B cell (primary cell): ENCODE results near the gene PRSS56. TPM values are rescaled to one million over a fixed set of nuclear protein-coding genes. Genes with fewer than 3 reads are reported as not detected.

Experiments
- ATAC-seq: fragments of 200-7000 bp; cut with Tn5 transposase; one replicate; pipeline ENCODE4 v1.10.0; 2021; ENCODE audit warnings: low read depth, mild to moderate bottlenecking, moderate number of reproducible peaks, moderate library complexity
- CTCF ChIA-PET: fragments of 350-600 bp; sonication (Branson Sonifier 250); formaldehyde crosslinking; loops from one replicate; lab custom pipeline; 2021; ENCODE audit warnings: antibody characterized with exemption, inconsistent platforms; lab: Charles Lee
- POLR2A ChIA-PET: fragments of 350-600 bp; sonication (Branson Sonifier 250); formaldehyde crosslinking; loops from one replicate; lab custom pipeline; 2021; ENCODE audit warnings: antibody characterized with exemption; lab: Charles Lee
- DNase-seq: peaks from one replicate; pipeline ENCODE4 v3.0.0; 2013
- H2AFZ ChIP-seq: 2 replicates; pipeline ENCODE4 v1.6.1; 2012; ENCODE audit warnings: mild to moderate bottlenecking, low read depth, low read length; ENCODE audit not compliant: insufficient read depth, poor library complexity, severe bottlenecking
- H3K27ac ChIP-seq, 2 donors: 1 replicate in 1 of 2; 2 replicates in 1 of 2; pipeline ENCODE4 v1.5.1; 2012 to 2013; ENCODE audit warnings: low read length in 2 of 2, mild to moderate bottlenecking in 2 of 2, moderate library complexity in 1 of 2
- H3K27me3 ChIP-seq, 4 experiments: fragments of 200-600 bp in 1 of 4; sonication (generic) in 1 of 4; replicated peaks in 1 of 4; 1 replicate in 2 of 4; 2 replicates in 2 of 4; pipeline versions ENCODE4 v1.6.1 to v1.7.0; 2013 to 2016; ENCODE audit warnings: low read length in 3 of 4, mild to moderate bottlenecking in 2 of 4, mixed read lengths in 1 of 4, moderate library complexity in 1 of 4; ENCODE audit not compliant: insufficient read depth in 4 of 4, control insufficient read depth in 3 of 4; ENCODE audit errors: control extremely low read depth in 1 of 4
- H3K36me3 ChIP-seq, 2 experiments: replicated peaks in 1 of 2; 1 replicate in 1 of 2; 2 replicates in 1 of 2; pipeline versions ENCODE4 v1.6.1 to v1.7.1; 2013; ENCODE audit warnings: low read length in 1 of 2; ENCODE audit not compliant: insufficient read depth in 2 of 2, control insufficient read depth in 1 of 2; ENCODE audit errors: control extremely low read depth in 1 of 2, extremely low read depth in 1 of 2
- H3K4me1 ChIP-seq, 2 donors: fragments of 200-600 bp in 1 of 2; sonication (generic) in 1 of 2; 1 replicate in 1 of 2; 2 replicates in 1 of 2; pipeline versions ENCODE4 v1.5.1 to v1.6.1; 2013 to 2017; ENCODE audit warnings: low read length in 2 of 2; ENCODE audit not compliant: control insufficient read depth in 2 of 2, insufficient read depth in 2 of 2
- H3K4me2 ChIP-seq: replicated peaks from 2 replicates; pipeline ENCODE3; 2012; ENCODE audit warnings: mild to moderate bottlenecking, low read depth, low read length; ENCODE audit not compliant: poor library complexity, severe bottlenecking
- H3K4me3 ChIP-seq, 5 experiments: fragments of 200-600 bp in 1 of 5; sonication (generic) in 1 of 5; 1 replicate in 3 of 5; 2 replicates in 2 of 5; pipeline versions ENCODE4 v1.5.1 to v1.7.0; 2011 to 2016; ENCODE audit warnings: low read length in 4 of 5, mild to moderate bottlenecking in 4 of 5, low read depth in 2 of 5, control low read depth in 1 of 5, moderate library complexity in 1 of 5; ENCODE audit not compliant: insufficient read depth in 1 of 5; ENCODE audit errors: control extremely low read depth in 1 of 5, extremely low read depth in 1 of 5
- H3K79me2 ChIP-seq: fragments of 200-600 bp; sonication (generic); one replicate; pipeline ENCODE4 v1.6.0; 2016; ENCODE audit warnings: low read length; ENCODE audit not compliant: control insufficient read depth, insufficient read depth
- H3K9ac ChIP-seq: fragments of 200-600 bp; sonication (generic); 2 replicates; pipeline ENCODE4 v1.6.1; 2017; ENCODE audit warnings: mild to moderate bottlenecking, low read length, moderate library complexity
- H3K9me3 ChIP-seq, 3 donors: one replicate each; pipeline versions ENCODE4 v1.6.1 to v1.7.1; 2013; ENCODE audit warnings: low read length in 2 of 3; ENCODE audit not compliant: control insufficient read depth in 2 of 3, insufficient read depth in 1 of 3; ENCODE audit errors: control extremely low read depth in 1 of 3
- H4K20me1 ChIP-seq: 2 replicates; pipeline ENCODE4 v1.6.0; 2012; ENCODE audit warnings: mild to moderate bottlenecking, low read length; ENCODE audit not compliant: insufficient read depth, control insufficient read depth, poor library complexity, severe bottlenecking
- H3K27ac Mint-ChIP-seq: one replicate; pipeline ENCODE4 v1.8.0; 2021; ENCODE audit warnings: mixed read lengths
- H3K27me3 Mint-ChIP-seq: one replicate; pipeline ENCODE4 v1.8.0; 2021; ENCODE audit warnings: mixed read lengths
- H3K4me1 Mint-ChIP-seq: one replicate; pipeline ENCODE4 v1.8.0; 2021; ENCODE audit warnings: mixed read lengths
- H3K4me3 Mint-ChIP-seq: one replicate; pipeline ENCODE4 v1.8.0; 2021; ENCODE audit warnings: mixed read lengths
- H3K9me3 Mint-ChIP-seq: one replicate; pipeline ENCODE4 v1.8.0; 2022; ENCODE audit warnings: mixed read lengths; ENCODE audit not compliant: insufficient read depth
- CTCF ChIP-seq: fragments of 200-600 bp; IDR thresholded peaks from one replicate; pipeline ENCODE4 v1.8.0; 2022; ENCODE audit warnings: antibody characterized with exemption, mild to moderate bottlenecking
- EZH2 ChIP-seq: IDR thresholded peaks from 2 replicates; pipeline ENCODE4 v1.6.1; 2012; ENCODE audit warnings: borderline replicate concordance, low read depth, mild to moderate bottlenecking, moderate library complexity, low read length; ENCODE audit not compliant: insufficient read depth, poor library complexity, severe bottlenecking
- WGBS: methylation state at CpG from one replicate; pipeline ENCODE4 v1.1.5; 2013; ENCODE audit warnings: missing lambda C conversion rate; ENCODE audit not compliant: insufficient coverage; 5-methylcytosine and 5-hydroxymethylcytosine counted together
- intact Hi-C: fragments of 100-400 bp; cut with micrococcal nuclease; formaldehyde crosslinking; loops from one replicate; pipeline ENCODE4 v1.10.0; 2022
- polyA plus RNA-seq: library from polyadenylated mRNA; depleted of rRNA; stranded (reverse); fragments of >200 nt; gene quantifications from 2 replicates; pipeline ENCODE4 v1.2.3, GENCODE V29; 2012
- total RNA-seq, 2 donors: library from RNA; stranded (reverse); fragments of 120-200 nt in 1 of 2; gene quantifications; 1 replicate in 1 of 2; 2 replicates in 1 of 2; pipeline versions ENCODE4 v1.2.3 to v1.2.4, GENCODE V29; 2013 to 2022

The PRSS56 gene
- total and polyA plus RNA-seq, 2 donors (not counting 1 experiment from before 2014, with no cell fraction given), result not detected

- H3K4me1 Mint-ChIP-seq, result no peaks in the 10 kb centered on the region
- H3K27me3 ChIP-seq, result no peaks in the 10 kb centered on the region
- DNase-seq (no peak), ATAC-seq (no peak)
- WGBS, result 93% methylated on average over 9 of the region's 10 CpGs
- H2AFZ ChIP-seq, result no peak overlapping the region
- ChIA-PET POLR2A (no interaction called here), CTCF (interaction anchor here (1.1 kb wide), 1 partner anchor 9 kb away, joined by 3 read pairs; no protein-coding TSS in a partner anchor)
- no peaks in the 10 kb centered on the region for H3K9me3 ChIP-seq
- no peak overlapping the region for H3K27ac ChIP-seq
- peaks cover 17% of the 10 kb centered on the region for H3K27me3 Mint-ChIP-seq
- H3K27ac Mint-ChIP-seq, result no peak overlapping the region
- H3K4me3 Mint-ChIP-seq, result no peak overlapping the region
- no peak for TF ChIP-seq EZH2
- no peak for TF ChIP-seq CTCF
- no peaks in the 10 kb centered on the region for H3K79me2 ChIP-seq
- no peak overlapping the region for H3K9ac ChIP-seq
- H3K4me2 ChIP-seq, result no peak overlapping the region
- no peak overlapping the region for H3K4me3 ChIP-seq
- H3K4me1 ChIP-seq, result no peaks in the 10 kb centered on the region
- no peaks in the 10 kb centered on the region for H4K20me1 ChIP-seq
- intact Hi-C loops, result no loop called here
- H3K9me3 Mint-ChIP-seq, result no peaks in the 10 kb centered on the region
- no peaks in the 10 kb centered on the region for H3K36me3 ChIP-seq
Measured at GRCh38 chr2:232512602-232513001, 7.6 kb upstream of the PRSS56 start.

- H2AFZ ChIP-seq, result no peak overlapping the region
- no peak overlapping the region for H3K4me2 ChIP-seq
- TF ChIP-seq EZH2, result no peak
- no peak for TF ChIP-seq CTCF
- WGBS, result 90% methylated on average over 2 of the region's 5 CpGs
- no peak overlapping the region for H3K4me3 ChIP-seq
- no peak overlapping the region for H3K27ac ChIP-seq
- H3K9ac ChIP-seq, result no peak overlapping the region
- H4K20me1 ChIP-seq, result no peaks in the 10 kb centered on the region
- intact Hi-C loops, result no loop called here
- H3K36me3 ChIP-seq, result no peaks in the 10 kb centered on the region
- no peaks in the 10 kb centered on the region for H3K4me1 ChIP-seq
- ATAC-seq (no peak), DNase-seq (no peak)
- CTCF ChIA-PET, result interaction anchor here (1.1 kb wide), 1 partner anchor 8 kb away, joined by 3 read pairs; no protein-coding TSS in a partner anchor
- Mint-ChIP-seq H3K9me3 (no peaks in the 10 kb centered on the region), H3K4me3 (no peak overlapping the region), H3K27me3 (peaks cover 17% of the 10 kb centered on the region), H3K4me1 (no peaks in the 10 kb centered on the region), H3K27ac (no peak overlapping the region)
- no peaks in the 10 kb centered on the region for H3K79me2 ChIP-seq
- no peaks in the 10 kb centered on the region for H3K9me3 ChIP-seq
- POLR2A ChIA-PET, result no interaction called here
- H3K27me3 ChIP-seq, result no peaks in the 10 kb centered on the region
Measured at GRCh38 chr2:232513353-232513752, 6.8 kb upstream of the PRSS56 start.
